ENCODE measurements around the gene CPLX4. TPM values are rescaled to one million over a fixed set of nuclear protein-coding genes. Genes with fewer than 3 reads are reported as not detected.
A peak's percentile ranks its signal among the peaks of the same experiment; 100 is the strongest.

Gene CPLX4
- total and polyA plus RNA-seq, 2 of the 8 experiments (the other 6 are each of a cell fraction or from before 2014, with no cell fraction given): not detected

DNA sequence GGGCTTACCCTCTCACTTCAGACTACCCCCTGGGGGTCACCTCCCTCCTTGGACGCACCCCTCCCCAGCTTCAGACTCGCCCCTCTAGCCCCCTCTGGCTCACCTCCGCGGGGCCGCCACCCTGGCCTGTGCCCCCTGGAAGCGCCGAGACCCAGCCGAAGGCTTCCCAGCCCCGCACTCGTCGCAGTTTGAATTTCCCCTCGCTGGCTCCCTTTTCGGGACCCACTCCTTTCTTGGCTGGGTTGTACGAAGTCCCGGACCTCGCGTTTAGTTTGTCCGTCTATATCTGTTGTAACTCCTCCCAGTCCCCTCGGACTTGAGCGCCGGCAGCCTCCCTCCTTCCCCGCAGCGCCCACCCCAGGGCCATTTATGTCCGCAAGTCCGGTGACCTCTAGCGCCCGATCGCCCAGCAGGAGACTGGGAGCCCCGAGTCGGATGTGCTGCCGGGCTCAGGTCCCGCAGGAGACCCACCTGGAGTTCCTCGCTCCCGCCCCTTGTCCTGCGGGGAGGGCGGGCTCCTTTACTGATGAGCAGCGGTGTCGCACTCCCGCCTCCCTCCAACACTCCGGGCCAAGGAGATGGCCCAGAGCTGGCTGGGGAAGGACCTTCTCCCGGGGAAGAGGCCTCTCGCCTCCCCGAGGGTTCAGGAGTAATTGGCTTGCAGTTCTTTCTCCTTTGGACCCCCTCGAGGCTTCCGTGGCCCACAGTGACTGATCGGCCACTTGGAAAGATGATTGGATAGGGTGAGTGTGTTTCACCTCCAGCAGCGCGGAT lies 44.5 kb downstream of the CPLX4 start:
- H3K4me2 ChIP-seq (ENCODE audit: insufficient read depth in 1 of 2, low read depth in 2 of 2, low read length in 2 of 2): peak overlapping the region; percentile 89 to 91
- DNase-seq (ENCODE audit: low read depth in 1 of 2, low spot score in 2 of 2): peak in 1 of 2 experiments; percentile 77
- CTCF ChIA-PET (ENCODE audit: partially characterized antibody): interaction anchor here (0.6 to 15.5 kb wide), 20 partner anchors 10 to 129 kb away, joined by 3 to 129 read pairs (median 4); partner anchors contain the start of gene GRP

More for the DNA sequence above, 44.5 kb downstream of the CPLX4 start:
- no peak overlapping the region for H2BK5ac ChIP-seq (ENCODE audit: low read depth, low read length)
- peaks cover 59 to 94% (median 78%) of the 10 kb centered on the region in 4 experiments for H3K27me3 ChIP-seq (replicated peaks in 1 of 4; ENCODE audit: control insufficient read depth in 3 of 4, extremely low read depth in 1 of 4, insufficient read depth in 3 of 4, low read length in 3 of 4)
- H3K56ac ChIP-seq (replicated peaks; ENCODE audit: insufficient read length, low read depth, low read length): no peak overlapping the region
- no peak overlapping the region for H3K14ac ChIP-seq (ENCODE audit: insufficient read length)
- H3K79me1 ChIP-seq (ENCODE audit: low read depth, low read length): no peaks in the 10 kb centered on the region
- H4K20me1 ChIP-seq (replicated peaks in 1 of 2; ENCODE audit: control insufficient read depth in 1 of 2, insufficient read depth in 2 of 2, low read length in 2 of 2): peaks cover 12% of the 10 kb centered on the region in 2 experiments
- 0 out of 2 replicates have a peak overlapping the region, but pooled peaks have one; percentile 29 for H2BK15ac ChIP-seq (ENCODE audit: low read length)
- FAIRE-seq: no peak
- no peak overlapping the region; the same call in 1 of the 2 replicates for H2BK20ac ChIP-seq (ENCODE audit: low read length)
- WGBS, 2 experiments (ENCODE audit: extremely low coverage in 1 of 2, insufficient coverage in 1 of 2, insufficient read length in 1 of 2, insufficient replicate concordance in 2 of 2, low coverage in 1 of 2, low lambda C conversion rate in 2 of 2, missing lambda C conversion rate in 1 of 2): 1% methylated on average over 42 of the region's 48 CpGs; no CpG with 5 or more reads in 1 of the 2 experiments
- no peak overlapping the region for H4K5ac ChIP-seq (ENCODE audit: insufficient read length, low read depth, low read length)
- H3K23ac ChIP-seq (ENCODE audit: insufficient read length): no peak overlapping the region
- no peak overlapping the region for H2AFZ ChIP-seq (ENCODE audit: low read length)
- H2BK12ac ChIP-seq (ENCODE audit: low read depth, low read length): peak overlapping the region; percentile 9; the same call in 1 of the 2 replicates
- TF ChIP-seq, protein P1, sequence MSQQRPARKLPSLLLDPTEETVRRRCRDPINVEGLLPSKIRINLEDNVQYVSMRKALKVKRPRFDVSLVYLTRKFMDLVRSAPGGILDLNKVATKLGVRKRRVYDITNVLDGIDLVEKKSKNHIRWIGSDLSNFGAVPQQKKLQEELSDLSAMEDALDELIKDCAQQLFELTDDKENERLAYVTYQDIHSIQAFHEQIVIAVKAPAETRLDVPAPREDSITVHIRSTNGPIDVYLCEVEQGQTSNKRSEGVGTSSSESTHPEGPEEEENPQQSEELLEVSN (IDR thresholded peaks at IDR 0.05): no peak
- TF ChIP-seq POU5F1 (IDR thresholded peaks at IDR 0.05; ENCODE audit: low read depth, low read length): no peak
- TF ChIP-seq SUZ12 (IDR thresholded peaks at IDR 0.05; ENCODE audit: low read length): peak; percentile 77
- TF ChIP-seq CTBP2 (IDR thresholded peaks at IDR 0.05; ENCODE audit: borderline replicate concordance, insufficient read depth, insufficient read length, low read length): peak; percentile 44
- TF ChIP-seq KDM4A (IDR thresholded peaks at IDR 0.05; ENCODE audit: low read depth, low read length, severe bottlenecking): peak; percentile 40
- peak; percentile 70 for TF ChIP-seq EZH2 (IDR thresholded peaks at IDR 0.05; ENCODE audit: low read depth, low read length, severe bottlenecking)
- TF ChIP-seq ASH2L (IDR thresholded peaks at IDR 0.05; ENCODE audit: low read length): peak; percentile 22
- TF ChIP-seq RNF2 (IDR thresholded peaks at IDR 0.05; ENCODE audit: borderline replicate concordance, low read depth, low read length, missing control alignments, poor library complexity, severe bottlenecking): peak; percentile 56
- no peak overlapping the region for H4K91ac ChIP-seq (replicated peaks; ENCODE audit: insufficient read length, low read length)
- no peak overlapping the region for H2AK5ac ChIP-seq (ENCODE audit: low read depth, low read length)
- peaks cover 15% of the 10 kb centered on the region; the same call in 1 of the 2 replicates for H3K23me2 ChIP-seq (ENCODE audit: low read depth, low read length)
- no peaks in the 10 kb centered on the region for H3K9me3 ChIP-seq (ENCODE audit: insufficient read depth in 2 of 2, low read depth in 1 of 2, low read length in 1 of 2)
- peak overlapping the region; percentile 45 to 75 (median 71) for H3K4me3 ChIP-seq (ENCODE audit: extremely low read depth in 1 of 4, insufficient read depth in 2 of 4, low read depth in 3 of 4, low read length in 4 of 4)
- POLR2A ChIA-PET (ENCODE audit: partially characterized antibody): interaction anchor here (1.0 to 2.2 kb wide), 2 partner anchors 10 to 29 kb away, joined by 3 to 10 read pairs; no protein-coding TSS in a partner anchor
- no peaks in the 10 kb centered on the region; a peak in 2 of 8 replicates for H3K36me3 ChIP-seq (ENCODE audit: control insufficient read depth in 2 of 4, insufficient read depth in 4 of 4, low read length in 3 of 4)
- H4K8ac ChIP-seq (ENCODE audit: extremely low read depth, insufficient read depth, low read length): no peak overlapping the region
- H3K4me1 ChIP-seq (replicated peaks in 1 of 4; ENCODE audit: control insufficient read depth in 3 of 4, insufficient read depth in 4 of 4, low read length in 3 of 4): peaks cover 6 to 21% (median 14%) of the 10 kb centered on the region in 4 experiments; a peak in 6 of 7 replicates
- H3K4ac ChIP-seq (replicated peaks; ENCODE audit: insufficient read length, low read depth, low read length): no peak overlapping the region
- no peak overlapping the region; the same call in none of the 2 replicates for H3K18ac ChIP-seq (ENCODE audit: extremely low read depth, low read length)
- H3K27ac ChIP-seq (ENCODE audit: low read depth, low read length): no peak overlapping the region
- no peak overlapping the region; a peak in 1 of 7 replicates for H3K9ac ChIP-seq (replicated peaks in 1 of 4; ENCODE audit: extremely low read depth in 1 of 4, low read depth in 3 of 4, low read length in 3 of 4)
- no peak overlapping the region for H2BK120ac ChIP-seq (replicated peaks; ENCODE audit: low read depth, low read length)
- no peaks in the 10 kb centered on the region for H3K79me2 ChIP-seq (ENCODE audit: control insufficient read depth in 1 of 2, insufficient read depth in 2 of 2, low read length in 2 of 2)

Data from H1 (cell line).